ENCODE data around the gene CACNG6. TPM values are rescaled to one million over a fixed set of nuclear protein-coding genes. Genes with fewer than 3 reads are reported as not detected.

The CACNG6 gene
- total and polyA plus RNA-seq, 2 donors (not counting 3 experiments of a cell fraction or from before 2014, with no cell fraction given) = 5.0 to 5.4 TPM

DNA sequence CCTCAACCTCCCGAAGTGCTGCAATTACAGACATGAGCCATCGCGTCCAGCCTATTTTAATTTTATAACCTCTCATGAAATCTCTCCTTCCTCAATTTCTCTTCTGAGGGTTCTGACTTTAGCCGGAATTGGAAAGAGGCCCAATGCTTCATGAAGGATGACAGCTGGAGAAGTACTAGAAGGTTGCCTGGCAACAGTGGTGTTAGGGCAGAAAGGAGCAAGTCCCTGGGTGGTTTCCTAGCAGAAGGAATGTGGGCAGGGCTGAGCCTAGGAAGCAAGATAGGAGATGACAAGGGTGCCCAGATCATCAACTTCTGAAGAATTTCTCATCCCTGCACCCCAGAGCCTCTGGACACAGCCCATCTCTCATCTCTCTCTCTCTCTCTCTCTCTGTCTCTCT is 25.8 kb downstream of the CACNG6 start:
- DNase-seq (ENCODE audit: low read depth, low spot score) (no peak), FAIRE-seq (no peak)
- Histone ChIP-seq H3K9me1 (replicated peaks; ENCODE audit: control insufficient read depth, extremely low read depth, insufficient read depth, low read length) (no peaks in the 10 kb centered on the region), H3K4me3 (replicated peaks in 1 of 3; ENCODE audit: insufficient read depth in 1 of 3, low read depth in 1 of 3, low read length in 3 of 3) (no peak overlapping the region), H3K79me2 (ENCODE audit: control insufficient read depth, insufficient read depth, low read length) (no peaks in the 10 kb centered on the region), H3K27ac (ENCODE audit: insufficient read depth, low read depth, low read length) (no peak overlapping the region), H3K9me3 (replicated peaks; ENCODE audit: control insufficient read depth, insufficient read depth, low read length) (no peaks in the 10 kb centered on the region), H3K9ac (replicated peaks; ENCODE audit: extremely low read depth, insufficient read depth, low read length) (no peak overlapping the region), H3K4me2 (ENCODE audit: insufficient read depth, low read length) (no peak overlapping the region), H2AFZ (ENCODE audit: low read depth, low read length) (no peak overlapping the region), H4K20me1 (replicated peaks; ENCODE audit: control insufficient read depth, extremely low read depth, insufficient read depth, low read length) (no peaks in the 10 kb centered on the region), H3K27me3 (ENCODE audit: control insufficient read depth in 2 of 2, insufficient read depth in 2 of 2, low read length in 2 of 2) (no peaks in the 10 kb centered on the region), H3K4me1 (ENCODE audit: control insufficient read depth, extremely low read depth, insufficient read depth, low read length) (peaks cover 9% of the 10 kb centered on the region), H3K36me3 (ENCODE audit: control insufficient read depth in 2 of 2, extremely low read depth in 1 of 2, insufficient read depth in 2 of 2, low read length in 2 of 2) (no peaks in the 10 kb centered on the region)
- no TSS peak for BruUV-seq (replicated peaks)
- TF ChIP-seq MYC (IDR thresholded peaks at IDR 0.05; ENCODE audit: low read depth, low read length) (no peak), GATA2 (IDR thresholded peaks at IDR 0.05; ENCODE audit: insufficient read depth, insufficient read length, low read depth, low read length) (no peak), POLR2AphosphoS5 (IDR thresholded peaks at IDR 0.05; ENCODE audit: insufficient read depth, low read depth, low read length) (no peak), POLR2A (IDR thresholded peaks at IDR 0.05; ENCODE audit: low read depth, low read length) (no peak), EZH2 (IDR thresholded peaks at IDR 0.05; ENCODE audit: borderline replicate concordance, low read depth, low read length, severe bottlenecking) (no peak), FOS (IDR thresholded peaks at IDR 0.05; ENCODE audit: borderline replicate concordance, insufficient read depth, low read length) (no peak), JUN (IDR thresholded peaks at IDR 0.05; ENCODE audit: borderline replicate concordance, insufficient read depth, insufficient read length, low read depth) (no peak)
- TF ChIP-seq, protein P1, sequence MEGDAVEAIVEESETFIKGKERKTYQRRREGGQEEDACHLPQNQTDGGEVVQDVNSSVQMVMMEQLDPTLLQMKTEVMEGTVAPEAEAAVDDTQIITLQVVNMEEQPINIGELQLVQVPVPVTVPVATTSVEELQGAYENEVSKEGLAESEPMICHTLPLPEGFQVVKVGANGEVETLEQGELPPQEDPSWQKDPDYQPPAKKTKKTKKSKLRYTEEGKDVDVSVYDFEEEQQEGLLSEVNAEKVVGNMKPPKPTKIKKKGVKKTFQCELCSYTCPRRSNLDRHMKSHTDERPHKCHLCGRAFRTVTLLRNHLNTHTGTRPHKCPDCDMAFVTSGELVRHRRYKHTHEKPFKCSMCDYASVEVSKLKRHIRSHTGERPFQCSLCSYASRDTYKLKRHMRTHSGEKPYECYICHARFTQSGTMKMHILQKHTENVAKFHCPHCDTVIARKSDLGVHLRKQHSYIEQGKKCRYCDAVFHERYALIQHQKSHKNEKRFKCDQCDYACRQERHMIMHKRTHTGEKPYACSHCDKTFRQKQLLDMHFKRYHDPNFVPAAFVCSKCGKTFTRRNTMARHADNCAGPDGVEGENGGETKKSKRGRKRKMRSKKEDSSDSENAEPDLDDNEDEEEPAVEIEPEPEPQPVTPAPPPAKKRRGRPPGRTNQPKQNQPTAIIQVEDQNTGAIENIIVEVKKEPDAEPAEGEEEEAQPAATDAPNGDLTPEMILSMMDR (IDR thresholded peaks at IDR 0.05; ENCODE audit: extremely low read depth in 1 of 2, insufficient read depth in 1 of 2, low read depth in 1 of 2, low read length in 2 of 2) = no peak
- TF ChIP-seq, protein P2, sequence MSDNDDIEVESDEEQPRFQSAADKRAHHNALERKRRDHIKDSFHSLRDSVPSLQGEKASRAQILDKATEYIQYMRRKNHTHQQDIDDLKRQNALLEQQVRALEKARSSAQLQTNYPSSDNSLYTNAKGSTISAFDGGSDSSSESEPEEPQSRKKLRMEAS (IDR thresholded peaks at IDR 0.05; ENCODE audit: insufficient read depth, insufficient read length) = no peak
- ChIA-PET POLR2A (interaction anchor here (0.6 kb wide), 1 partner anchor 13 kb away, joined by 3 read pairs; no protein-coding TSS in a partner anchor), CTCF (interaction anchor here (1.1 to 1.3 kb wide), 2 partner anchors 13 to 37 kb away, joined by 3 to 6 read pairs; no protein-coding TSS in a partner anchor)
- intact Hi-C loops (cut with micrococcal nuclease) (no loop called here), dilution Hi-C loops (cut with MboI; ENCODE audit: extremely low pct_ligation_motif_present, low sequenced_read_pairs) (no loop called here)

Measured in endothelial cell of umbilical vein (primary cell).